SU-DHL-6 (cell line): Measurements from ENCODE around the gene SYCP3.

Experiments used
- EZH2phosphoT487 ChIP-seq: fragments of 200-600 bp; sonication (generic), shearing (Covaris generic); conservative IDR thresholded peaks from 2 replicates; pipeline ENCODE4 v1.6.1; 2018; ENCODE audit warnings: mild to moderate bottlenecking, antibody characterized with exemption, low read length, moderate library complexity, mixed read lengths
- TF ChIP-seq, protein P1 (sequence below): fragments of 200-600 bp; sonication (generic); IDR thresholded peaks from one replicate; pipeline ENCODE4 v1.5.1; 2017; ENCODE audit warnings: antibody characterized with exemption, mild to moderate bottlenecking, low read length, moderate library complexity; ENCODE audit not compliant: insufficient read depth, poor library complexity, severe bottlenecking

DNA sequence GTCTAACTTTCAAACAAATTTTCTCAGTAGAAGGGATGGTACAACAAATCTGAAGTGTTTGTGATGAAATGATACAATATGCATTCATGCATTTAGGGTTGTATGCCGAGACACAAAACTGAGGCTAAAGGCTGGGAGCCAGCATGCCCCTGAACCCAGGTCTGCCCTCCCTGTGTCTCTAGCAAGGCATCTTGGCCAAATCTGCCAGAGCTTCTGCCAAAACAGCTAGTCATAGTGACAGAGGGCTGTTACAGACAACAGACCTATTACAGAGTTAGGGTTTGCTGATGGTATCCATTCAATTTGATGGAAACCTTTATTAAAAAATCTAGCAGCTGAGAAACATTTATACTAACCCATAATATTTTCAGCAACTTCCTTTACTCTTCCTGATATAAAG lies 53.1 kb downstream of the SYCP3 start:
- TF ChIP-seq, protein P1, sequence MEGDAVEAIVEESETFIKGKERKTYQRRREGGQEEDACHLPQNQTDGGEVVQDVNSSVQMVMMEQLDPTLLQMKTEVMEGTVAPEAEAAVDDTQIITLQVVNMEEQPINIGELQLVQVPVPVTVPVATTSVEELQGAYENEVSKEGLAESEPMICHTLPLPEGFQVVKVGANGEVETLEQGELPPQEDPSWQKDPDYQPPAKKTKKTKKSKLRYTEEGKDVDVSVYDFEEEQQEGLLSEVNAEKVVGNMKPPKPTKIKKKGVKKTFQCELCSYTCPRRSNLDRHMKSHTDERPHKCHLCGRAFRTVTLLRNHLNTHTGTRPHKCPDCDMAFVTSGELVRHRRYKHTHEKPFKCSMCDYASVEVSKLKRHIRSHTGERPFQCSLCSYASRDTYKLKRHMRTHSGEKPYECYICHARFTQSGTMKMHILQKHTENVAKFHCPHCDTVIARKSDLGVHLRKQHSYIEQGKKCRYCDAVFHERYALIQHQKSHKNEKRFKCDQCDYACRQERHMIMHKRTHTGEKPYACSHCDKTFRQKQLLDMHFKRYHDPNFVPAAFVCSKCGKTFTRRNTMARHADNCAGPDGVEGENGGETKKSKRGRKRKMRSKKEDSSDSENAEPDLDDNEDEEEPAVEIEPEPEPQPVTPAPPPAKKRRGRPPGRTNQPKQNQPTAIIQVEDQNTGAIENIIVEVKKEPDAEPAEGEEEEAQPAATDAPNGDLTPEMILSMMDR, result no peak
- no peak for TF ChIP-seq EZH2phosphoT487
